Trophoblast cell (in vitro differentiated cells and primary cell): ENCODE measurements around the gene C5orf34.
A peak's percentile ranks its signal among the peaks of the same experiment; 100 is the strongest.

ENCODE experiments used
- DNase-seq, 2 donors: peaks; one replicate each; pipeline ENCODE4 v3.0.0-alpha.2; 2016
- H2AFZ ChIP-seq: 2 replicates; pipeline ENCODE4 v1.6.1; 2013; ENCODE audit warnings: low read length, moderate library complexity, mild to moderate bottlenecking; ENCODE audit not compliant: insufficient read depth, poor library complexity
- H2AK5ac ChIP-seq: 2 replicates; pipeline ENCODE4 v1.6.1; 2013; ENCODE audit warnings: mild to moderate bottlenecking, low read length
- H2BK120ac ChIP-seq: 2 replicates; pipeline ENCODE4 v1.6.1; 2013; ENCODE audit warnings: low read length, mild to moderate bottlenecking, moderate library complexity; ENCODE audit not compliant: insufficient read depth, poor library complexity
- H2BK12ac ChIP-seq: 2 replicates; pipeline ENCODE4 v1.6.1; 2013; ENCODE audit warnings: mild to moderate bottlenecking, low read length, moderate library complexity
- H2BK5ac ChIP-seq: 2 replicates; pipeline ENCODE4 v1.6.1; 2013; ENCODE audit warnings: low read length, low read depth, moderate library complexity, mild to moderate bottlenecking; ENCODE audit not compliant: poor library complexity
- H3K14ac ChIP-seq: 2 replicates; pipeline ENCODE4 v1.6.1; 2013; ENCODE audit warnings: mild to moderate bottlenecking, low read length
- H3K18ac ChIP-seq: 2 replicates; pipeline ENCODE4 v1.6.1; 2013; ENCODE audit warnings: mild to moderate bottlenecking, low read length
- H3K23ac ChIP-seq: 2 replicates; pipeline ENCODE4 v1.6.1; 2013; ENCODE audit warnings: low read length
- H3K27ac ChIP-seq: 2 replicates; pipeline ENCODE4 v1.5.1; 2013; ENCODE audit warnings: low read depth, mild to moderate bottlenecking, inconsistent platforms, low read length, moderate library complexity
- H3K27me3 ChIP-seq: 2 replicates; pipeline ENCODE4 v1.6.1; 2013; ENCODE audit warnings: inconsistent platforms, mild to moderate bottlenecking, low read length, moderate library complexity; ENCODE audit not compliant: insufficient read depth
- H3K36me3 ChIP-seq, 2 experiments: 1 replicate in 1 of 2; 2 replicates in 1 of 2; pipeline ENCODE4 v1.6.1; 2013; ENCODE audit warnings: low read length in 2 of 2, mild to moderate bottlenecking in 2 of 2, moderate library complexity in 1 of 2; ENCODE audit not compliant: insufficient read depth in 2 of 2, control insufficient read depth in 1 of 2
- H3K4ac ChIP-seq: 2 replicates; pipeline ENCODE4 v1.6.1; 2013; ENCODE audit warnings: low read depth, mild to moderate bottlenecking, low read length, moderate library complexity
- H3K4me1 ChIP-seq, 2 experiments: 1 replicate in 1 of 2; 2 replicates in 1 of 2; pipeline ENCODE4 v1.6.1; 2013; ENCODE audit warnings: low read length in 2 of 2, mild to moderate bottlenecking in 2 of 2, moderate library complexity in 1 of 2; ENCODE audit not compliant: insufficient read depth in 2 of 2, control insufficient read depth in 1 of 2
- H3K4me2 ChIP-seq: 2 replicates; pipeline ENCODE4 v1.6.1; 2013; ENCODE audit warnings: inconsistent platforms, mild to moderate bottlenecking, low read length, moderate library complexity
- H3K4me3 ChIP-seq: 2 replicates; pipeline ENCODE4 v1.5.1; 2013; ENCODE audit warnings: mild to moderate bottlenecking, low read depth, low read length, inconsistent platforms
- H3K79me1 ChIP-seq: one replicate; pipeline ENCODE4 v1.6.1; 2013; ENCODE audit warnings: low read length
- H3K79me2 ChIP-seq: 2 replicates; pipeline ENCODE4 v1.6.1; 2013; ENCODE audit warnings: low read length, mild to moderate bottlenecking; ENCODE audit not compliant: control insufficient read depth, insufficient read depth, poor library complexity
- H3K9ac ChIP-seq: 2 replicates; pipeline ENCODE4 v1.6.1; 2013; ENCODE audit warnings: mild to moderate bottlenecking, low read length
- H3K9me3 ChIP-seq: 2 replicates; pipeline ENCODE4 v1.6.1; 2013; ENCODE audit warnings: low read depth, mild to moderate bottlenecking, control low read depth, inconsistent platforms, low read length; ENCODE audit not compliant: insufficient read depth
- H4K12ac ChIP-seq: 2 replicates; pipeline ENCODE4 v1.6.1; 2013; ENCODE audit warnings: low read depth, mild to moderate bottlenecking, low read length, moderate library complexity
- H4K8ac ChIP-seq: 2 replicates; pipeline ENCODE4 v1.6.1; 2013; ENCODE audit warnings: low read depth, mild to moderate bottlenecking, low read length, moderate library complexity
- H4K91ac ChIP-seq: one replicate; pipeline ENCODE4 v1.6.1; 2013; ENCODE audit warnings: low read depth, mild to moderate bottlenecking, low read length, moderate library complexity
- WGBS: extraction: QIAGEN DNeasy Blood & Tissue Kit; methylation state at CpG from one replicate; pipeline ENCODE4 v1.1.7; 2013; ENCODE audit warnings: missing lambda C conversion rate; ENCODE audit not compliant: insufficient read length, insufficient coverage; ENCODE audit errors: extremely low coverage; 5-methylcytosine and 5-hydroxymethylcytosine counted together

Gene C5orf34

DNA sequence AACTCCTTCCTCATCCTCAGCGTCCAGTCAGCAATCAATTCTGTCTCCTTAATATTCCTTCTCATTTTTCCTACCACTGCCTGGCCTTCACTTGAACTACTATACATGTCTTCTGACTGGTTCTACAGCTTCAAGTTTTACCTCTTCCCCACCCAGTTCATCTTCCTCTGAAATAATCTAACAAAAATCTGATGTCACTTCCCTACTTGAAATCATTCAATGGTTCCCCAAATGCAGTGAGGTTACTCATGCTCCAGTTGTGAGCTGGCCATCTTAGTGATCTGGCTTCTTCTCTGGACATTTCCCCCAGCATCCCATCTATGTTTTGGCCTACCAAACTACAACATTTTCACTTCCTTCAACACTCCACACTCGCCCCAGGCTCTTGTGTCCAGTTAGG lies 16.4 kb downstream of the C5orf34 start:
- no peak overlapping the region for H4K8ac ChIP-seq
- H3K14ac ChIP-seq, result no peak overlapping the region
- H3K79me1 ChIP-seq, result no peaks in the 10 kb centered on the region
- WGBS, result no CpG with 5 or more reads among the region's 2 CpGs
- no peak overlapping the region for H2AFZ ChIP-seq
- H2BK12ac ChIP-seq, result no peak overlapping the region
- H2BK5ac ChIP-seq, result no peak overlapping the region
- H3K4ac ChIP-seq, result no peak overlapping the region
- no peaks in the 10 kb centered on the region for H3K79me2 ChIP-seq
- no peak overlapping the region for H3K4me2 ChIP-seq
- H3K4me1 ChIP-seq, result no peaks in the 10 kb centered on the region
- no peak overlapping the region for H2AK5ac ChIP-seq
- no peaks in the 10 kb centered on the region for H3K27me3 ChIP-seq
- H4K91ac ChIP-seq, result no peak overlapping the region
- no peaks in the 10 kb centered on the region for H3K36me3 ChIP-seq
- no peak overlapping the region for H3K18ac ChIP-seq
- H2BK120ac ChIP-seq, result no peak overlapping the region
- no peak for DNase-seq
- H3K23ac ChIP-seq, result no peak overlapping the region
- H3K9ac ChIP-seq, result no peak overlapping the region
- H3K4me3 ChIP-seq, result no peak overlapping the region
- H4K12ac ChIP-seq, result no peak overlapping the region
- no peak overlapping the region for H3K27ac ChIP-seq
- H3K9me3 ChIP-seq, result no peaks in the 10 kb centered on the region

DNA sequence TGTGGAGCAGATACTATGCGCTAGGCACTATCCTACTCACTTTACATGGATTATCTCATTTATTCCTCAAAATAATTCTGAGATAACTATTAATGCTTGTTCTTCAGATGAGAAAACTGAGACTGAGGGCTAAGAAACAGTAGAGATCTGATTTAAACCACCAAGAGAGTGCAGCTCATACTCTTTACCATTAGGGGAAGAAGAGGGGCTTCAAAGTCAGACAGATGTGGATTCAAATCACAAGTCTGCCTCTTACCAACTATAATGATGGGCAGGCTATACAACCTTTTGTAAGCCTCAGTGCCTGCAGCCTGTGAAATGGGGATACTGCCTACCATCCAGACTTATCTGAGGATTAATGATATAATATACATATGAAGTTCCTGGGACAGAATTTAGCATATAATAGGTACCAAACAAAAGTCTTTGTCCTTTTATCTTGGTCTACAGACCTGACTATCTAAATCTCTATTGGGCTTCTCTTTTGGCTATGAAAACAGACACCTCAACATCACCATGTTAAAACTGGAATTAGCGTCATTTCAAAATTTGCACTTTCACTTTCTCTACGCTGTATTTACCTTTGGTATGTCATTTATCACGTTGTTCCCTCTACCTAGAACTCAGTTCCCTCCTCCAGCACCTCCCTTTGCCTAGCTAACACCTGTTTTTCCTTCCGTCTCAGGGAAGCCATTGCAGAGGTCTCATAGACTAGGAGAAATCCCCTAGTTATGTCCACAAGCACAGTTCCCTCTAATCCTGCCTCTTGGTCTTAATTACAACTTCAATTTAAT lies 17.4 kb downstream of the C5orf34 start:
- Histone ChIP-seq H2AK5ac (no peak overlapping the region), H4K12ac (no peak overlapping the region), H3K4me1 (no peaks in the 10 kb centered on the region), H3K4me2 (no peak overlapping the region), H3K23ac (no peak overlapping the region), H3K14ac (no peak overlapping the region), H2AFZ (no peak overlapping the region), H3K9ac (no peak overlapping the region), H3K4ac (no peak overlapping the region), H4K91ac (no peak overlapping the region), H3K79me2 (no peaks in the 10 kb centered on the region), H3K9me3 (no peaks in the 10 kb centered on the region), H2BK12ac (no peak overlapping the region), H3K27ac (no peak overlapping the region), H3K4me3 (no peak overlapping the region), H3K36me3 (no peaks in the 10 kb centered on the region), H3K27me3 (no peaks in the 10 kb centered on the region), H4K8ac (no peak overlapping the region), H2BK5ac (no peak overlapping the region), H3K79me1 (no peaks in the 10 kb centered on the region), H2BK120ac (no peak overlapping the region), H3K18ac (no peak overlapping the region)
- DNase-seq, result peak in 1 of 2 donors; percentile 11
- no CpG with 5 or more reads among the region's 5 CpGs for WGBS

- Histone ChIP-seq H3K4me3 (no peak overlapping the region), H4K91ac (no peak overlapping the region), H2BK5ac (no peak overlapping the region), H4K8ac (no peak overlapping the region), H2BK12ac (no peak overlapping the region), H3K4ac (no peak overlapping the region), H3K9ac (no peak overlapping the region), H3K4me1 (no peaks in the 10 kb centered on the region), H2AFZ (no peak overlapping the region), H3K9me3 (no peaks in the 10 kb centered on the region), H2BK120ac (no peak overlapping the region), H3K79me1 (no peaks in the 10 kb centered on the region), H4K12ac (no peak overlapping the region), H3K23ac (no peak overlapping the region), H3K4me2 (no peak overlapping the region), H3K79me2 (no peaks in the 10 kb centered on the region), H3K36me3 (peaks cover 0 to under 1% of the 10 kb centered on the region in 2 experiments), H3K27me3 (no peaks in the 10 kb centered on the region), H2AK5ac (no peak overlapping the region), H3K14ac (no peak overlapping the region), H3K27ac (no peak overlapping the region), H3K18ac (no peak overlapping the region)
- no CpG with 5 or more reads among the region's 1 CpG for WGBS
- no peak for DNase-seq
Measured at GRCh38 chr5:43491326-43491725, 23.6 kb downstream of the C5orf34 start.

DNA sequence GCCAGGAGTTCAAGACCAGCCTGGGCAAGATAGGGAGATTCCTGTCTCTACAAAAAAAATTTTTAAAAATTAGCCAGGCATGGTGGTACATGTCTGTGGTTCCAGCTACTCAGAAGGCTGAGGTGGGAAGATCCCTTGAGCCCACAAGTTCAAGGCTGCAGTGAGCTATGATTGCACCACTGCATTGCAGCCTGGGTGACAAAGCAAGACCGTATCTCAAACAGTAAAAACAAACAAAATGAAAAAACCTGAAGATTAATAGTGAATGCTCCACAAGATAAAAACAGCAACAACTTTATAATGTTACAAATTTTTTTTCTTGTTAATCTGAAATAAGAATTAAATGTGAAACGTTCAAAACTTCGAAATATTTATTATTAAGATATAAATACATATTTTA lies 28.6 kb downstream of the C5orf34 start:
- no CpG with 5 or more reads among the region's 3 CpGs for WGBS
- Histone ChIP-seq H3K36me3 (peaks cover 0 to 2% of the 10 kb centered on the region in 2 experiments), H3K23ac (no peak overlapping the region), H3K18ac (no peak overlapping the region), H2BK5ac (no peak overlapping the region), H2AFZ (no peak overlapping the region), H4K91ac (no peak overlapping the region), H4K8ac (no peak overlapping the region), H3K4me1 (peaks cover 0 to 3% of the 10 kb centered on the region in 2 experiments), H3K9me3 (no peaks in the 10 kb centered on the region), H3K79me2 (peaks cover 5% of the 10 kb centered on the region), H3K27me3 (no peaks in the 10 kb centered on the region), H3K79me1 (peaks cover 9% of the 10 kb centered on the region), H2AK5ac (no peak overlapping the region), H3K4me3 (no peak overlapping the region), H3K14ac (no peak overlapping the region), H3K4ac (no peak overlapping the region), H3K4me2 (no peak overlapping the region), H4K12ac (no peak overlapping the region), H2BK12ac (no peak overlapping the region), H3K9ac (no peak overlapping the region), H2BK120ac (no peak overlapping the region), H3K27ac (no peak overlapping the region)
- DNase-seq, result no peak
